HG03025 (cell line): ENCODE results near the gene PGK2.
A peak's percentile ranks its signal among the peaks of the same experiment; 100 is the strongest.
"Not testable (repeated sequence)": the region's sequence is repeated elsewhere in the genome, so short reads cannot be mapped to it uniquely, and the experiment has no call there.

Experiments
- ATAC-seq: cut with Tn5 transposase; IDR thresholded peaks from one replicate; pipeline ENCODE4 v1.9.1; 2021; ENCODE audit warnings: mild to moderate bottlenecking, moderate library complexity; ENCODE audit not compliant: unreplicated experiment, low FRiP score

The PGK2 gene

GRCh38 chr6:49787176-49787575 lies at the start of gene PGK2:
TSS of gene PGK2 (minus strand) at chr6:49787285. CDS start at chr6:49787187, 98 bp downstream.
- ATAC-seq = no peak

GRCh38 chr6:49835140-49835539 lies 48.1 kb upstream of the PGK2 start:
- ATAC-seq = no peak

- no peak for ATAC-seq
These were observed 46.3 kb upstream of the PGK2 start for GRCh38 chr6:49833386-49833785.

- peak; percentile 98 for ATAC-seq
These were observed 39.8 kb upstream of the PGK2 start for GRCh38 chr6:49826743-49827406.

GRCh38 chr6:49815166-49815565 lies 28.1 kb upstream of the PGK2 start:
- ATAC-seq = no peak

GRCh38 chr6:49813248-49813647 lies 26.2 kb upstream of the PGK2 start:
- ATAC-seq = no peak

- ATAC-seq = no peak
These were observed 19.1 kb upstream of the PGK2 start for GRCh38 chr6:49806145-49806544.

- ATAC-seq = no peak
These were observed 18.2 kb upstream of the PGK2 start for GRCh38 chr6:49805246-49805645.

- no peak for ATAC-seq
These were observed 14.4 kb upstream of the PGK2 start for GRCh38 chr6:49801525-49801924.

GRCh38 chr6:49799090-49799489 lies 12.0 kb upstream of the PGK2 start:
- no peak for ATAC-seq

GRCh38 chr6:49796842-49797455 lies 9.9 kb upstream of the PGK2 start:
- ATAC-seq = not testable (repeated sequence)

GRCh38 chr6:49790341-49790740 lies 3.3 kb upstream of the PGK2 start:
- ATAC-seq = no peak

- no peak for ATAC-seq
These were observed 2.8 kb downstream of the PGK2 start for GRCh38 chr6:49784272-49784671.

- no peak for ATAC-seq
These were observed 4.4 kb downstream of the PGK2 start for GRCh38 chr6:49782725-49783124.

GRCh38 chr6:49782293-49782692 lies 4.8 kb downstream of the PGK2 start:
- no peak for ATAC-seq

GRCh38 chr6:49776444-49776843 lies 10.6 kb downstream of the PGK2 start:
- ATAC-seq = no peak

- ATAC-seq = no peak
These were observed 12.0 kb downstream of the PGK2 start for GRCh38 chr6:49775043-49775442.

GRCh38 chr6:49772285-49772684 lies 14.8 kb downstream of the PGK2 start:
- ATAC-seq = no peak

- ATAC-seq = no peak
These were observed 20.3 kb downstream of the PGK2 start for GRCh38 chr6:49766762-49767161.

- no peak for ATAC-seq
These were observed 22.4 kb downstream of the PGK2 start for GRCh38 chr6:49764571-49765236.

- ATAC-seq = no peak
These were observed 42.8 kb downstream of the PGK2 start, which contains the start of gene CRISP3 for GRCh38 chr6:49744259-49744658. TSS of gene CRISP3 (minus strand) at chr6:49744388. CDS start at chr6:49744367, 21 bp downstream.

GRCh38 chr6:49743429-49743828 lies 43.7 kb downstream of the PGK2 start:
- ATAC-seq = no peak
